Stimulated activated naive CD8-positive, alpha-beta T cell treated with anti-CD3 and anti-CD28 coated beads, Interleukin-15, Interleukin-2, amounts not matched to agents 100 U/mL and 50 U/mL, for 24 hours (primary cell): ENCODE measurements around the gene REM1.

Source experiments
- ATAC-seq: fragments of 150-1000 bp; cut with Tn5 transposase; one replicate; pipeline ENCODE4 v1.10.0; 2021
- DNase-seq: peaks from one replicate; pipeline ENCODE4 v3.0.0; 2021

Gene REM1

GRCh38 chr20:31523361-31524283 is 48.5 kb downstream of the REM1 start:
- peak; percentile 34 for ATAC-seq
- no peak for DNase-seq

GRCh38 chr20:31527266-31527665 is 52.2 kb downstream of the REM1 start:
- DNase-seq (no peak), ATAC-seq (no peak)
